HL-60/S4 treated with phorbol 12-myristate 13-acetate at 8.2 ng/mL for 4 days and 3 days (cell line): Measurements from ENCODE around the gene CCR5AS.
"Not testable (repeated sequence)": the region's sequence is repeated elsewhere in the genome, so short reads cannot be mapped to it uniquely, and the experiment has no call there.

Source experiments
- in situ Hi-C: fragments of 300-500 bp; cut with MboI; formaldehyde crosslinking; loops from 2 replicates; pipeline ENCODE4 v1.15.0; 2022; ENCODE audit warnings: low sequenced_read_pairs

Gene CCR5AS

DNA sequence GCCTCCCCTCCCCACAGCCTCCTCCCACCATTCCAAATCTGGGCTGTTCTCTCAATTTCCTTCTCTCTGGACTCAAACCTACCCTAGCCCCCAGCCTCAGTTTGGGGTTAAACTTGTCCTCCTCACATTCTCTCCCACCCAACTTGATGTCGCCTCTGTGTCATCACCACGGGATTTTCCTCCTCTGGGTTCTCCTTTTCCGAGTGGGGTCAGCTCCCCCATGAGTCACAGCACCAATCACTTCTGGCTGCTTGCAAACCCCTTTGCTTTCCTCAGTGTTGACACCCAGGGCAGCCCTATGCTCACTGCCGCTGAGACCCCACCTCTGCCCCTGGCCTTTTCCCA lies 451 bp downstream of the CCR5AS start:
- in situ Hi-C loops: no loop called here

DNA sequence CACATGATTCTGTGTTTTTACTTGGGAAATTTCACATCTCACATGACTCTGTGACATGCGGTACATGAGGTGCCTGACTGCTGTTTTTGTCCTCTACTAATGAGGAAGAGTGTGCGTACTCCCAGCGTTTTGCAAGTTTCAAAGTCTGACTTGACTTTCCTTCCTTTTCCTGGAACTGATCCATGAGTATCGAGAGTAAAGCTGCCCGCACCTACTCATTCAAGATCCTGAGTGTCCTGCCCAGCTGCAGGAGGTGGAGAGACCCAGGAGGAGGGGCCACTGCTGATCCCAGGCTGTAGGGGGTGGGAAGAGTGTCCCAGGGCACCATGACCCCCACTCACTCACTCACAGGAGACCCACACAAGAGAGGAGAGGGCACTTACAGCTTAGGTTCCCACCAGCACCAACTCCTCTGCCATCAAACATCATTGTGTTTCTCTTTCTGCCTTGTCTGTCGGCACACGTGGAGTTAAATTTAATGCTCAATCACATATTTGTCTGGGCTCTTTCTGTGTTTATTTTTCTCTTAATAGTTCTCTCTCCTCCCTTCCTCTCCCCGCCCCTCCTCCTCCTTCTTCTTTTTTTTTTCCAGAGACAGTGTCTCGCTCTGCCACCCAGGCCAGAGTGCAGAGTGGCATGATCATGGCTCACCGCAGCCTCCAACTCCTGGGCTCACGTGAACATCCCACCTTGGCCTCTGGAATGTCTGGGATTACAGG lies 1.4 kb downstream of the CCR5AS start:
- in situ Hi-C loops: no loop called here

DNA sequence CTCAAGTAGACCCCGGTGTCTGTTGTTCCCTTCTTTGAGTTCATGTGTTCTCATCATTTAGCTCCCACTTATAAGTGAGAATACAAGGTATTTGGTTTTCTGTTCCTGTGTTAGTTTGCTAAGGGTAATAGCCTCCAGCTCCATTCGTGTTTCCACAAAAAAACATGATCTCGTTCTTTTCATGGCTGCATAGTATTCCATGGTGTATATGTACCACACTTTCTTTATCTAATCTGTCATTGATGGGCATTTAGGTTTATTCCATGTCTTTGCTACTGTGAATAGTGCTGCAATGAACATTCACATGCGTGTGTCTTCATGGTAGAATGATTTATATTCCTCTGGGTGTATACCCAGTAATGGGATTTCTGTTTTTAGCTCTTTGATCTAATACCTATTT lies 4.0 kb downstream of the CCR5AS start:
- in situ Hi-C loops: not testable (repeated sequence)

DNA sequence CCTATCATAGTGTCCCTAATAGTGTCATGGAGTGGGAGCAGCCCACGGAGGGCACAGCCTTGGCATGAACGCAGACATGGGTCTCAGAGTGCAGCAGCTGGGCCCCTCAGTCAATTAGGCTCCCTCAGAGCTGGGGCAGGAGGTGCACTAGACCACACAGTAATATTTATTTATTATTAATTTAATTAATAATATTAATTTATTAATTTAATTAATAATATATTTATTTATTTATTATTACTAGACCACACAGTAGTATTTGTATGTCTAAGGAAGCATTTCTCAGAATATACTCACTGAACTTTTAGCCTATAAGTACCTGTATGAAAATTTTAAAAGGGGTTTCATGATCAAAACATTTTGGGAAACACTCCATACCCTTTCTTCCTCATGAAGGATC lies 5.3 kb downstream of the CCR5AS start:
- in situ Hi-C loops: no loop called here

DNA sequence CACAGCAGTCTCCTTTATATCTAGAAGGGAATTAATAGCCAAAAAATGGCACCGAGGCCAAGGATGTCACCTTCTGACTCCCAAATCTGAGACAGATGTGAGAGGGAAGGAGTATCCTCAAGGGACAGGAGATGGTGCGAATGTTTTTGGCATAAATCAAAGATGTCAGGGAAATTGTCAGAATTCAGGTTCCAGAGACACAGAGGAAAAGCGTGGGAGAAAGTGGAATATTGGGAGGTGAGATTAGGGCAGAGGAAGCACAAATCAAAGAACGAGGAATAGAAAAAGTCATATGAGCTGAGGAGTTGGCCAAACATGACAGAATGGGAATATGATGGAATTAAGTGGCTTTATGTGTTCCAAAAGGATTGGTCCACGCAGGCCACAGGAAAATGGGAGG lies 6.0 kb downstream of the CCR5AS start:
- in situ Hi-C loops: no loop called here

DNA sequence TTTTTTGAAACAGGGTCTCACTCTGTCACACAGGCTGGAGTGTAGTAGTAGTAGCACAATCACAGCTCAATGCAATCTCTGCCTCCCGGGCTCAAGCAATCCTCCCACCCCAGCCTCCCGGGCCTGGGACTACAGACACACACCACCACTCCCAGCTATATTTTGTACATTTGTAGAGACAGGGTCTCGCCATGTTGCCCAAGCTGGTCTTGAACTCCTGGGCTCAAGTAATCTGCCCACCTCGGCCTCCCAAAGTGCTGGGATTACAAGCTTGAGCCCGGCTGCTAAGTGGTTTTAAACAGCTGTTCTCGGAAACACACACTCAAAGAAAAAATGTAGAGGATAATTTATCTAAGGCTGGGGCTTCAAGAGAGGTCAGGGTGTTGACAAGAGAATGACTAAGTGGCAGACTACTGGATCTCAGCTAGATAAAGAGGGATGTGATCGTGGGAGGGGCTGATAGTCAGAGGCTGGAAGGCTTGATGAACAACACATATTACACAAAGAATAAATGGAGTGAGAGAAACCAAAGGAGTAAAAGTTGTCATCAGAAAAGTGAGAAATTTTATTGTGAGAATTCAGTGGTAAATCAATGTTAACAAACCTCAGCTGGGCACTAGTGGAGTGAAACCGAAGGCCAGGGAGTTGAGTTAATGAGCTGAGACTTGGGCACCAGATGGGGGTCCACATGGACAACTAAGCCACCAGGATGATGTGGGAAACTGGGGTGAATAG lies 6.7 kb downstream of the CCR5AS start:
- in situ Hi-C loops: no loop called here

DNA sequence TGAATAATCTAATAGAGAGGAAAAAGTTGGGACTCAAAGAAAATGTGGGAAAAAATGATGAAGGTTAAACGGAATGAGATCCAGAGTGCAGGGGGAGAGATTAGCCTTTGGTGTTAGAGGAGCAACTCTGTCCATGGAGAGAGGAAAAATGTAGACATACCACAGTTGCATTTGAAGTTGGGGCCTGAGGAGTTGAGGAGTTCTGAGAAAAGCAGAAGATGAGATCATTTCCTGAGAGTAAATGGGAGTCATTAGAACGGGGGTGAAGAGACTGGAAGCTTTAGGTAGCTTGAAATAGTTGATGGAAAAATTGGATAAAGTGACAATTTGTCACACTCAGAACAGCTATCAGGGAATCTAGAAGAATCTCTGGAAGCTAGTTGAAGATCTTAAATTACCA lies 7.3 kb downstream of the CCR5AS start:
- in situ Hi-C loops: no loop called here

DNA sequence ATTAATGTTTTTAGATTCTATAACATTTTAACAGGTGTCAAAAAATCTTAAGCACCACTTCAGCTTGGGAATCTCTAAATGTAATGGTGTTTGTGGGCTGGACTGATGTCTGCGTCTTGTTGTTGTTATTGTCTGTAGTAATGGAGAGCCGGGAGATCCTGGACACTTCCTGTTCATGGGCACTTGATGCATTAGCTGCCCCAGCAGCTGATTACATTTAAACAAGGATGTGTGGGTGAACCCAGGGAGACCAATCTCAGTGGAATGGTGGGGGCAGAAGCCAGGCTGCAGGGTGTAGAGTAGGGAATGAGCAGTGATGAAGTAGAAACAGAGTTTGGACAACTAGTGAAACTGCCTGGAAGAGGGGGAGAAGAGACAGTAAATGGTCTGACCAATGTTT lies 7.8 kb downstream of the CCR5AS start:
- in situ Hi-C loops: no loop called here

DNA sequence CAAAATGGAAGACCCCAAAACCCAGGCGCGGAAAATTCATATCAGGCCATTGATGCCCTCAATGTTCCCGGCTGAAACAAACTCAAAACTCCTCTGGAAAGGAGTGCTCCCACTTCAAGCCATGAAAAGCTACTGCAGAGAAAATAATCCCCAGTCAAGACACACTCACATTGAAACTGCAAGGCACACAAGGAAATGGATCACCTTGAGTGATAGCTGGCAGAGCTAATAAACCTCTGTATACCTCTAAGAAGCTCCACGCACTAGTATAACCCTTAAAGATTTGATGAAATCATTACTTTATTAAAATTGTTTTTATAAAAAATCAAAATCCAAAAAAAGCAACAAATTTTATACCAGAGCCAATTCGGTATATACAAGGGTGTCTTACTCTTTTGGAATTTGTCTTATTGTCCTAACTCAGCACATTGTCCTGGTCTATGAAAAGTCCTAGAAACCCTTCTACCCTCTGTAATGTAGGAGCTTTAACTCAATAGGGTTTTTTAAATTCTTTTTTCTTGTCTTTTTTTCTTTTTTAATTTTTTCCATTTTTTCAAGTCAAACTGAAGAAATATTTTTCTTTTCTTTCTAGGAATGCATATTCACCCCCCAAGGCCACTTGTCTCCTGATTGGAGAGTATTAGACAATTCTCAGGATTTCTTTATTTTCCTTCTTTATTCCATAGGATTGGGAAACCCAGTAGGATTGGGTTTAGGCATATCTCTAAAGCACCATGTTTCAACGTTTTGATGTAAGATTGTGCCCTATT lies 8.5 kb downstream of the CCR5AS start:
- in situ Hi-C loops: no loop called here

DNA sequence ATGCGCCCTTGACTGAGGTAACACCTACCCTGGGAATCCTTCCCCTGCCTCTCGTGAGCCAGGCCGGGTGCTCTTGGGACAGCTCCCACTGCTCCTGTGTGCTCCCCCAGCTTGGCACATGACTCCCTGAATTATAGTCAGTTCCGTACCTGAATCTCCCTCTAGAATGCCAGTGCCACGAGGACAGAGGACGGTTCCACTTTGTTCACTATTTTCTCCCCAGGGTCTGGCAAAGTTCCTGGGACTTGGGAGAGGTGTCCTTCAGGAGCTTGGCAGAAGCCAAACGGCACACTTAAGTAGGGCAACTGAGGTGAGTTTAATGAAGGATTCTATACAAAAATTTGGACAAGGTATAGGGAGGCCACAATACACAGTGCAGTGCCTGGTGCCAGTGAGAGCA lies 9.8 kb downstream of the CCR5AS start:
- in situ Hi-C loops: no loop called here

DNA sequence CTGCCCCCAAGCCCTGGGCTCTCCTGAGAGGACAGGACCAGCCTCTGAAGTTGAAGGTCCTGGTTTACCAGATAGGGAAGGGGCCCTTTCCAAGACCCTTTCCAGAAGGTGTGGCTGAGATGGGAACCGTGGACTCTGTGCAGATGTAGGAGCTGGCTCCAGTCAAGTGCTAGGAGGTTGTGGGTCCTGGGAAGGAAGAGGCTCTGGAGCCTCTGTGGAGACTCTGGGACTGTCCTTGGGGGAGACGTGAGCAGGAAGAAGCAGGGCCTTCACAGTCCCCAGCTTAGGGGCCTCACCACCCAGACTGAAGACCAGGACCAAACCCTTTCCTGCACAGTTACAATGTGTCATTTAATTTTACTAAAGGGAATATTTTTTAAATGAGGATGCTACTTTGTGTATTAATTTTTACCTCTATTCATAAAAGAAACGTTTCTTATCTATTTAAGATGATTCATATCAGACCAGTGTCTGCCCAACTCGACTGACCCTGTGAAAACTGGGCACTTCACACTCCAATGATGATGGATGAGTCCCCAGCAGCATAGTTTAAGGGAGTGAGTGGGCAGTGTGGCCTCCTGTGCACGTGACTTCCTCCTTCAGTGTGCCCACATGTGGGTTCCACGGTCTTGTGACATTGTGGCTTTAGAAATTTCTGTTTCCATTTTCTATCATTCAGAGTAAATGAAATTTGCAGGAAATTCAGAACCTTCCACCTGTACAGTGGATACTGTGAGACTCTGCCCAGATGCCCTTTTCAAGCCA lies 10.9 kb downstream of the CCR5AS start:
- in situ Hi-C loops: no loop called here

DNA sequence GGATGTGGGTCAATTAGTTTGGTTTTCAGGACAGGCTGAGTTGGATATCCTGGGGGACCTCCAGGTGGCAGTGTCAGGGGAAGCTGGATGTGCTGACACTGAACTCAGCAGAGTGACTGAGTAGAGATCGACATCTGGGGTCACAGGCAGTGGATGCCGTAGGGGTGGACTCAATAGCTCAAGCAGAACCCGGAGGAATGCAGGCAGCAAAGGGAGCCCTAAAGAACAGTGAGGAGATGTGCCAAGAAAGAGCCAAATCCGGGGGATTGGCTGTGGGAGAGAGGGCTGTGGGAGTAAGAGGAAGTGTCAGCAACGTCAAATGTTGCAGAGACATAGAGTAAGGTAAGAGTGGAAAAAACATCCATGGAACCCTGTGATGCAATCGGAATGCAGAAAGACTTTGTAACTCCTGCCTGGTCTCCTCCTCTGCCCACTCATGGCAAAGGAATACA lies 11.6 kb downstream of the CCR5AS start:
- in situ Hi-C loops: no loop called here

DNA sequence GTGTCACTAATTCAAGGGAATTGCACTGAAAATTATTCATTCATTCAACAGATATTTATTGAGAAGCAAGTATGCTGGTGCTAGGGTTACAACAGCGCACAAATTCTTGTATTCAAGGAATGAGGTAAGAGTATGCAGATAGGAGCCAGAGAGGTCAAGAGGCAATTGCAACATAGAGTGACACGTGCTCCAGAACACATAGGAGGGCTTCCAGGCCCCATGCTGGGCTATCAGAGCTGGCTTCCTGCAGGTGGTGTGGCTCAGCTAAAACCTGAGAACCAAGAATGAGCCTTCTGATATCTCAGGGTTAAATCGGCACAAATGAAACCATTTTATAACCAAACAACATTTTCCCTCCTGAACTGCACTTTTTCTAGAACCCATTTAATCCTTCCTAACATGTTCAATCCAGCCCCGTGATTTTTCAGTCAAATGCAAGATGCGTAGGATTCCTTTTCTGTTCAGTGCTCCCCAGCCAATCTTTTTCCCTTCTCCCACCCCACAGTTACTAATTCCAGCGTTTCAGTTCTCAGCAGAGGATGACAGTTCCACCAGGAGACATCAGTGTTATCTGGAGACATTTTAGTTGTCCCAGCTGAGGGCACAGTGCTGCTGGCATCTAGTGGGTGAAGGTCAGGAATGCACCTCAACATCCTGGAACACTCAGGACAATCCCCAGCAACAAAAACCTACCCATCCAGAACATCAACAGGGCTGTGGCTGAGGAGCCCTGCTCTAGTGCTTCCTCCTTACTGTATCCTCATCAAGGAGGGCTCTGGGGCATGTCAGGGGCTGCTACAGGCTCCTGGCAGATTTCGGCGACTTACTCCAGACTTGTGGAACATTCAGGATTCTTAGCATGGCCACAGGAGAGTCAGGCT lies 13.1 kb downstream of the CCR5AS start:
- in situ Hi-C loops: no loop called here

DNA sequence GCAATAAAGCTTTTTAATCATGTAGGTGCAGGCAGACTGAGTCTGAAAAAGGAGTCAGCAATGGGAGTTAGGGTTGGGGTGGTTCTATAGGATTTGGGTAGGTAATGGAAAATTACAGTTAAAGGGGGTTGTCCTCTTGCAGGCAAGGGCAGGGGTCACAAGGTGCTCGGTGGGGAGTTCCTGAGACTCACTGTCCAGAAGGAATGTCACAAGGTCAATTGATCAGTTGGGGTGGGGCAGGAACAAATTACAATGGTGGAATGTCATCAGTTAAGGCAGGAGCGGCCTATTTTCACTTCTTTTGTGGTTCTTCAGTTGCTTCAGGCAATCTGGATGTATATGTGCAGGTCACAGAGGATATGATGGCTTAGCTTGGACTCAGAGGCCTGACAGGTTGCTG lies 13.9 kb downstream of the CCR5AS start:
- in situ Hi-C loops: no loop called here

DNA sequence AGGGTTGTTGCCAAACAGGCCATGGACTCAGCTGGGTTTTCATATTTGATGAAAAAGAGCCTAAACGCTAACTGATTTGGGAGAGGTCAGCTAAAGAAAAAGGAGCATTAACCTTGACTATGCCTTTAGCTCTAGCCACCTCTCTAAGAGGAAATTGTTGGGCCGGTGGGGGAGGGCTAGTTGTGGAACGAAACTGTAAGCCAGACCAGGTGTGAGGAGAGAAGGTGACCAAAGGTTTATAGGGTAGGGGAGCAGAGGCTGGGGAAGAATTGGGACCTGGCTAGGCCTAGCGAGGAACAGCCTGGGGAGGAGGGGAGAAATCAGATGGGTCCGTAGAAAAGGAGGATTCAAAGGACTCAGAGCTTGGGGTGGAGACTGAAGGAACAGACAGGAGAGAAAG lies 15.3 kb downstream of the CCR5AS start:
- in situ Hi-C loops: not testable (repeated sequence)

DNA sequence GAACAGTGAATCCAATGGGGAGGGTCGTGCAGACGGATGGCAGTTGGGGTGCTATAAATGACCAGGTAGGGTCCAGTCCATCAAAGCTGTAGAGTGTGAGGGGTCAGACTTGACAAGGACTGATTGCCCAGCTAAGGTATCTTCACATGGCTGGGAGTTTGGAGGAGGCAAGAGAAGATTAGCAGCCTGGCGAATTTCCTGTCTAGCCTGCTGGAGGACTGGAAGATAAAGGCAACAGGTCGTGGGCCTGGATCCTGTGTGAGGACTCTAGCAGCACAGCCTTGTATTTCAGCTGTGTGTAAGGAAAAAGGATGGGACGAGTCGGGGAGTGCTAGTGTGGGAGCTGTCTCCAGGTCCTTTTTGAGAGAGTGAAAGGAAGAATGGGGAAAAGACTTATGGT lies 17.6 kb downstream of the CCR5AS start:
- in situ Hi-C loops: no loop called here

DNA sequence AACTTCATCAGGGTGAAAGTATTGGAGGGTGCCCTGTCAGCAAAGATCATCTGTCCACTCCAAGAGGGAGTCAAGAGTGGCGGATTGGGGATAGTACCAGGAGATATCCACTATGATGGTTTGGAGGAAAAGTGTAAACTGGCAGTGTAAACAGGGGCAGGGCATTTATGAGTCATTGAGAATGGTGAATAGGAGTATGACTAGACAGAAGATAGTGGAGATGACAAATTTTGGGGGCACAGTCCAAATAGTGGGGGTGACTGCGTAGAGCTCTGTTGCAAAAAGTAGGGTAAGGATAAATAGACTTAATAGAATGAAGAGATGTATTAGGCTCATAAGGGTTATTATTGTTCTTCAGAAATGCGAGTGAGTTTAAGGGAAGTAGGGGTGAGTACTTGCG lies 18.0 kb downstream of the CCR5AS start:
- in situ Hi-C loops: not testable (repeated sequence)

DNA sequence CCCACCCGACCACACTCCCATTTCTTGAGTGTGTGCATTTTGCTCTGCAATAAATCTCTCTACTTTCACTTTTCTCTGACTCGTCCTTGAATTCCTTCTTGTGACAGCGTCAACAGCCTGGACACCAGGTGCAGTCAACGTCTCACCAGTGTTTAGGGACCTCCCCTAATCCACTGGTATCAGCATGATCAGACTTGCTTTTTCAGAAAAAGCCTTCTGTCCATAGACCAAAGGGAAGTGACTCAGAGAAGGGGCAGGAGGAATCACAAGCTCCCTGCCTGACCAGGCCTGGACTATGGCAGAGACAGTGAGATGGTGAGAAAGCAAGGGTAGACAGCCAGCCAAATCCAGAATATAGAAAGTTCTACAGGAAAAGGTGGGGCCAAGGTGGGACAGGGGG lies 20.7 kb downstream of the CCR5AS start:
- in situ Hi-C loops: no loop called here

DNA sequence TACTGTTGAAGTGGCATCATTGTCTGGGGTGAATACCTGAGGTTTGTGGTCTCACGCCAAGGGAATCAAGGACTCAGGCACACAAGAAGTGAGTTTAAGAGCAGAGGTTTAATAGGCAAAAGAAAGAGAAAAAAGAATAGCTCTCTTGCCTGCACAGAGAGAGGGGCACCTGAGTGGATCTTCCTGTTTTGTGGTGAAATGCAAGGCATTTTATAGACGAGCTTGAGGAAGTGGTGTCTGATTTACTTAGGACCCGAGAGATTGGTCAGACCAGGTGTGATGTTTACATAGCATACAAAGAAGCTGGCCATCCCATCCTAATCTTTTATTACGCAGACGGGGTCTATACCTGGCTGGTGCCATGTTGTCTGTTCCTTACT lies 22.9 kb downstream of the CCR5AS start:
- in situ Hi-C loops: no loop called here

DNA sequence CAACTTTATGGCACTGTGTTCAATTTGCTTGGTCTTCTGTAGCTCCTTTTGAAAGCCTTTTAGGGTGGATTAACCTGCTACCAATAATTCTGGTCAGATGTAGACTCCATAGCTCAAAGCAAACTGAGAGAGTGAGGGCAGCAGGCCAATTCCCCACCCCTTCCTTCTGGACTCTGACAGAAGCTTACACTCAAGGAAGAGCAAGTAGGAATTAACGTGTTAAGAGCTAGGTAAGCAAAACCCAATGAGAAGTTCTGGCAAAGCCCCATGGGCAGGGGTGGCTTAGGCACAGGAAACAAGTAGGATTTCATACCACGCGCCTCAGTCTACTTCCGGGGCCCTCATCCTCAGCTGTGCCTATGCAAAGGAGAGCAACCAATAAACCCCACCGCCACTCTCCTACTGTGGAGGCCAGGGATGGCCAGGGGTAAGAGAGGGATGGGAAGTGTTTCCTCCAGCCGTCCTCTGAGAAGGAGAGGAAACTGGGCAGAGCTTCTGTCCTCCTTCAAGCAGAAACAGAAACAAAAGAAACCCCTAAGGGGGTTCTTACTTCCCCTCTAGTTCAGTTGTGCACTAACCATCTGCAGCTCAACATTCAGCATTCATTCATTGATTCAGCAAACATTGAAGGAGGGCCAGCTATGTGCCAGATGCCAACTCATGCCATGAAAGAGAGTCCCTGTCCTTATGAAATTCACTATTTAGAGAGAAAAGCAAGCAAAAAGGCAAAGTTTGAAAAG lies 23.5 kb downstream of the CCR5AS start:
- in situ Hi-C loops: no loop called here
